Caco-2 (cell line): Measurements from ENCODE around the gene SOX18. TPM values are rescaled to one million over a fixed set of nuclear protein-coding genes. Genes with fewer than 3 reads are reported as not detected.

ENCODE experiments used
- BruUV-seq: library from RNA; stranded (reverse); fragments of 400-500 nt; replicated peaks from 2 replicates; lab custom pipeline; 2021; lab: Mats Ljungman, UMichigan
- CTCF ChIA-PET: fragments of 300-600 bp; sonication (Branson Sonifier 250); formaldehyde crosslinking; loops from one replicate; lab custom pipeline; 2022; ENCODE audit warnings: antibody characterized with exemption; lab: Charles Lee
- POLR2A ChIA-PET: fragments of 300-600 bp; sonication (Branson Sonifier 250); formaldehyde crosslinking; loops from one replicate; lab custom pipeline; 2022; ENCODE audit warnings: antibody characterized with exemption; lab: Charles Lee
- DNase-seq, 2 experiments: peaks; one replicate each; pipeline versions ENCODE4 v3.0.0 to v3.0.0-alpha.2; 2020 to 2022
- H3K27me3 ChIP-seq: replicated peaks from 2 replicates; pipeline ENCODE4 v1.6.0; 2011; ENCODE audit warnings: low read length; ENCODE audit not compliant: control insufficient read depth, insufficient read depth
- H3K36me3 ChIP-seq: 2 replicates; pipeline ENCODE4 v1.5.1; 2011; ENCODE audit warnings: low read length; ENCODE audit not compliant: control insufficient read depth, insufficient read depth
- H3K4me1 ChIP-seq: fragments of 250-450 bp; sonication (Bioruptor Pico); 2 replicates; pipeline ENCODE4 v1.5.1; 2020; ENCODE audit warnings: mild to moderate bottlenecking
- H3K4me3 ChIP-seq: 2 replicates; pipeline ENCODE4 v1.5.1; 2011; ENCODE audit warnings: low read depth, mild to moderate bottlenecking, control low read depth, low read length
- H3K9me3 ChIP-seq: fragments of 250-450 bp; sonication (Bioruptor Pico); 2 replicates; pipeline ENCODE4 v1.5.1; 2020; ENCODE audit warnings: mild to moderate bottlenecking, moderate library complexity
- H3K27ac Mint-ChIP-seq: one replicate; pipeline ENCODE4 v1.8.0; 2022; ENCODE audit warnings: mixed read lengths; ENCODE audit not compliant: unreplicated experiment
- H3K27me3 Mint-ChIP-seq: one replicate; pipeline ENCODE4 v1.8.0; 2022; ENCODE audit warnings: mixed read lengths; ENCODE audit not compliant: insufficient read depth, unreplicated experiment
- H3K36me3 Mint-ChIP-seq: one replicate; pipeline ENCODE4 v1.8.0; 2022; ENCODE audit warnings: mild to moderate bottlenecking, mixed read lengths; ENCODE audit not compliant: insufficient read depth, unreplicated experiment
- H3K4me1 Mint-ChIP-seq: one replicate; pipeline ENCODE4 v1.8.0; 2022; ENCODE audit warnings: low read depth, mixed read lengths; ENCODE audit not compliant: unreplicated experiment
- H3K4me3 Mint-ChIP-seq: one replicate; pipeline ENCODE4 v1.8.0; 2022; ENCODE audit warnings: mild to moderate bottlenecking, moderate library complexity, mixed read lengths; ENCODE audit not compliant: unreplicated experiment
- H3K9me3 Mint-ChIP-seq: one replicate; pipeline ENCODE4 v1.8.0; 2022; ENCODE audit warnings: mixed read lengths; ENCODE audit not compliant: unreplicated experiment
- CTCF ChIP-seq, 2 experiments: fragments of 200-600 bp in 1 of 2; IDR thresholded peaks; 1 replicate in 1 of 2; 2 replicates in 1 of 2; pipeline versions ENCODE4 v1.5.1 to v1.8.0; 2011 to 2022; ENCODE audit warnings: antibody characterized with exemption in 1 of 2, control low read depth in 1 of 2, inconsistent platforms in 1 of 2, low read depth in 1 of 2, low read length in 1 of 2, mild to moderate bottlenecking in 1 of 2, moderate library complexity in 1 of 2; ENCODE audit not compliant: insufficient read depth in 1 of 2, severe bottlenecking in 1 of 2, unreplicated experiment in 1 of 2
- intact Hi-C: fragments of 100-400 bp; cut with micrococcal nuclease; formaldehyde crosslinking; loops from one replicate; pipeline ENCODE4 v1.10.0; 2022; ENCODE audit not compliant: unreplicated experiment
- total RNA-seq: library from RNA; stranded (reverse); gene quantifications from 2 replicates; pipeline ENCODE4 v1.2.3, GENCODE V29; 2022

SOX18 gene
- total RNA-seq, 1 experiment from 2014 or later = 0.84 TPM

DNA sequence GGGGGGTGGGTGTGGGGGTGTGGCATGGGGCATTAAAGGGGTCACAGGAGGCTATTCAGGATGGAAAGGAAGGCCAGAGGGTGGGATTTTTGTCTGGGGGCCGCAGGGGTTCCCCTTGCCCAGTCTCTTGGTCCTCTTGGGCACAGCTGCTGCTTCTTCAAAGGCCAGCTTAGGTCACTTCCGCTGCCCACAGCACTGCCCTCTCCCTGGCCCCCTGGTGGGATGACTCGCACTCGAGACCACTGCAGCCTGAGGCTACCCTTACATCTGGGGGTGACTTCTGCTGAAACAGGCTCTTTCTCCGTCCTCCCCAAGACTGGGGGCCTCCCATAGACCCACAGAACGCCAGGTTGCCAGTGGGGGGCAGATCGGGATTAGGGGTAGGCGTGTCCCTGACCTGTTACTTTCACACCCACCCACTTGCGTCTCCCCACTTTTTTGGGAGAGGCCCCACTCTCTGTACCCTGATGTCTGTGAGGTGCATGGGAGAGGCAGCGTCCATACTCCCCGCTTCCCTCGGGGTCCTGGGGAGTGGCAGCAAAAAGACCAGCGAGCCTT, 33.5 kb upstream of the SOX18 start:
- Histone ChIP-seq H3K4me3 (peak overlapping the region; percentile 63), H3K27me3 (peaks cover 4% of the 10 kb centered on the region), H3K36me3 (no peaks in the 10 kb centered on the region), H3K4me1 (peaks cover 35% of the 10 kb centered on the region), H3K9me3 (no peaks in the 10 kb centered on the region)
- TF ChIP-seq CTCF (IDR thresholded peaks at IDR 0.05; ENCODE audit: insufficient read depth in 1 of 2, low read depth in 1 of 2, low read length in 1 of 2, severe bottlenecking in 1 of 2, unreplicated experiment in 1 of 2) = no peak
- peaks cover 15% of the 10 kb centered on the region for H3K27me3 Mint-ChIP-seq
- no TSS peak for BruUV-seq
- H3K4me3 Mint-ChIP-seq = peak overlapping the region; percentile 85
- POLR2A ChIA-PET = interaction anchor here (0.5 to 0.6 kb wide), 2 partner anchors 102 to 509 kb away, joined by 4 to 5 read pairs; partner anchors contain the start of genes HELZ2 and PRPF6
- intact Hi-C loops = loop anchor here (1.0 kb wide), 1 partner anchor 37 kb away; no protein-coding TSS in a partner anchor
- no peak for DNase-seq
- H3K36me3 Mint-ChIP-seq = peaks cover 6% of the 10 kb centered on the region
- peaks cover 24% of the 10 kb centered on the region for H3K4me1 Mint-ChIP-seq
- no peaks in the 10 kb centered on the region for H3K9me3 Mint-ChIP-seq
- no peak overlapping the region for H3K27ac Mint-ChIP-seq
- CTCF ChIA-PET = interaction anchor here (0.7 to 3.8 kb wide), 20 partner anchors 10 to 586 kb away, joined by 3 to 49 read pairs (median 5); partner anchors contain the start of genes PCMTD2, PRPF6, SAMD10 and TCEA2

- Mint-ChIP-seq H3K4me3 (peak overlapping the region; percentile 65), H3K9me3 (no peaks in the 10 kb centered on the region), H3K36me3 (peaks cover 6% of the 10 kb centered on the region), H3K27me3 (peaks cover 15% of the 10 kb centered on the region), H3K4me1 (peaks cover 24% of the 10 kb centered on the region), H3K27ac (no peak overlapping the region)
- ChIA-PET CTCF (interaction anchor here (0.6 to 3.8 kb wide), 8 partner anchors 16 to 102 kb away, joined by 3 to 17 read pairs (median 8); partner anchors contain the start of genes PRPF6 and TCEA2), POLR2A (no interaction called here)
- DNase-seq = no peak
- no peak overlapping the region for H3K4me3 ChIP-seq
- H3K9me3 ChIP-seq = no peaks in the 10 kb centered on the region
- intact Hi-C loops = no loop called here
- no peaks in the 10 kb centered on the region for H3K36me3 ChIP-seq
- TF ChIP-seq CTCF (IDR thresholded peaks at IDR 0.05; ENCODE audit: insufficient read depth in 1 of 2, low read depth in 1 of 2, low read length in 1 of 2, severe bottlenecking in 1 of 2, unreplicated experiment in 1 of 2) = no peak
- BruUV-seq = no TSS peak
- peaks cover 4% of the 10 kb centered on the region for H3K27me3 ChIP-seq
- peaks cover 35% of the 10 kb centered on the region for H3K4me1 ChIP-seq
These were observed 32.8 kb upstream of the SOX18 start for GRCh38 chr20:64082126-64082731.

DNA sequence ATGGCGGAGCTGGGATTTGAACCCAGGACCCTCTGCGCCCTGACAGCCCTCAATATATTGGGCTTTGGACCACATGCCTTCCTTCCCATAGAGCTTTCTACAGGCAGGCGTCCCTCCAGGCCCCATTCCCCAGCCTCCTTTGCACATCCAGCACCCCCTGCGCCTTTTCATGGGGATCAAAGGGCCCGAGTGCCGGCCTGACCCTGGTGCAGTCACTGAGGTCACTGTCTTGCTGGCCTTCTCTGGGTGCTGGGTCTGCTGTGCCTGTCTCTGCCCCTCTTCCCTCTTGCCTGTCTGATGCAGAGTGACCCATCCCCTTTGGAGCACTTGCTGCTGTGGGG, 32.2 kb upstream of the SOX18 start:
- peaks cover 24% of the 10 kb centered on the region for H3K4me1 Mint-ChIP-seq
- TF ChIP-seq CTCF (IDR thresholded peaks at IDR 0.05; ENCODE audit: insufficient read depth in 1 of 2, low read depth in 1 of 2, low read length in 1 of 2, severe bottlenecking in 1 of 2, unreplicated experiment in 1 of 2) = no peak
- peak overlapping the region; percentile 8 for H3K4me3 Mint-ChIP-seq
- Histone ChIP-seq H3K4me1 (peaks cover 35% of the 10 kb centered on the region), H3K9me3 (no peaks in the 10 kb centered on the region), H3K27me3 (peaks cover 4% of the 10 kb centered on the region), H3K4me3 (no peak overlapping the region), H3K36me3 (no peaks in the 10 kb centered on the region)
- H3K9me3 Mint-ChIP-seq = no peaks in the 10 kb centered on the region
- ChIA-PET CTCF (interaction anchor here (0.9 to 3.8 kb wide), 5 partner anchors 15 to 43 kb away, joined by 3 to 17 read pairs (median 3); partner anchors contain the start of gene TCEA2), POLR2A (no interaction called here)
- peaks cover 15% of the 10 kb centered on the region for H3K27me3 Mint-ChIP-seq
- BruUV-seq = no TSS peak
- H3K27ac Mint-ChIP-seq = no peak overlapping the region
- intact Hi-C loops = no loop called here
- DNase-seq = no peak
- peaks cover 6% of the 10 kb centered on the region for H3K36me3 Mint-ChIP-seq
